HG03025 (cell line): ENCODE results near the gene SPTB.

ENCODE experiments used
- ATAC-seq: cut with Tn5 transposase; IDR thresholded peaks from one replicate; pipeline ENCODE4 v1.9.1; 2021; ENCODE audit warnings: mild to moderate bottlenecking, moderate library complexity; ENCODE audit not compliant: unreplicated experiment, low FRiP score

SPTB gene

DNA sequence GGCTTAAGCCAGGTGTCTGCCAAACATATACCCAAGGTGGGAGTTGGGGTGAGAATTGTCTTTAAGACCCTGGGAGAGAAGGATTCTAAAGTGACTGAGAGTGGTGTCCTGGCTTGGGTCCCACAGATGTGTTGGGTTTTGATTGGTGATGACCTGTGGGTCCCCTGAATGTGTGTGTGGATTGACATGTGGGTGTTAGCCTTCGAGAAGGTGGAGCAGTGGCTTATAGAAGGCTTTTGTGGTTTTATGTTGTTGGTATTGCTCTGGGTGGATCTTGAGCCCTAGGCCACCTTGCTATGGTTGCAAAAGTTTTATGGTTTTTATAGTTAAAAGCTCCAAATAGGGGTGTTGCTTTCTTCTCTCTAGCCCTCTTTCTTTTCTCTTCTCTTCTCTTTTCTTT, 145.8 kb downstream of the SPTB start:
- ATAC-seq: no peak

- no peak for ATAC-seq
These were observed 146.4 kb downstream of the SPTB start for GRCh38 chr14:64733321-64733720.

- ATAC-seq: no peak
These were observed 147.1 kb downstream of the SPTB start for GRCh38 chr14:64732536-64733120.

- no peak for ATAC-seq
These were observed 147.6 kb downstream of the SPTB start for GRCh38 chr14:64732066-64732465.

DNA sequence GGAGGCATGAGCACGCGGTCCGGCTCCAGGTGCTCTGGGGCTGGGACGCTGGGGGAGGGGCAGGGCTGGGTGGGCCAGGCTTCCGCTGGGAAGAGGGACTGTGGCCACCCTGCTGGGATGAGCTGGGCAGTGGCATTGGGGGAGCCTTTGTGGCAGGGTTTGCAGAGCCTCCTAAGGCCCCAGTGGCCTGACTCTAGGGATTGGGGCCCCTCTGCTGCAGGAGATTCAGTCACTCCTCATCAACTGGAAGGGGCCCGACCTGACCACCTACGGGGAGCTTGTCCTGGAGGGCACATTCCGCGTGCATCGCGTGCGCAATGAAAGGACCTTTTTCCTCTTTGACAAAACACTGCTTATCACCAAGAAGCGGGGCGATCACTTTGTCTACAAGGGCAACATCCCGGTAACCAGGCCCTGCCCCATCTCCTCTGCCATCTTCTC, 148.5 kb downstream of the SPTB start:
- no peak for ATAC-seq

GRCh38 chr14:64730681-64731080, 149.0 kb downstream of the SPTB start:
- no peak for ATAC-seq

GRCh38 chr14:64730061-64730440, 149.7 kb downstream of the SPTB start:
- ATAC-seq: no peak

DNA sequence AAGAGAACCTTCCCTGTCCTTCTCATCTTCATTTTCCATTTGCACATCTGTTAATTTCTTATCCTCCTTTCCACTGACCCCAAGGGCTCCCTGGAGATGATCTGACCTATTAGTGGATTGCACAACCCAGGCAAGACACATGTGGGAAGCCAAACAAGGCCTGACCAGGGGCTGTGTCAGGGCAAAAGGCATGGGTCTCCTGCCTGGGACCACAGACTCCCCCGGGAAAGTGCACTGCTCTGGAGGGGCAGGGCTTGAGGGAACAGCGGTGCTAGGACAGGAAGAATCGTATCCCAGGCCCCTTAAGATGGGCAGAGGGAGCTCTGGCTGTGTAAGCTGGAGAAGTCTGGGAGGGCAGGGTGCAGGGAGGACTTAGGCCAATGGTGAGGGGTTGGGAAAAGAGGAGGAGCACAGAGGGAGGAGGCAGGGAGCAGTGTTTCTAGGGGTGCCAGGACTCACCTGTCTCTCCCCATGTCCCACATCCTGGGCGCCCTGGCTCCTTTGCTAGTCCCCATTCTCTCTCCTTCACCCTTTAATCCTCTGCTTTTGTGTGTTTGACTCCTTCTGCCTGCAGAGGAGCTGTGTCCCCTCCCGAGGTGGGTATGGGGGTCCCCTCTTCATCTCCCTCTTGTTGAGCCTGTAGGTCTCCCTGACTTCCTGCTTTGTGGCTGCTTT, 150.2 kb downstream of the SPTB start:
- ATAC-seq: no peak

DNA sequence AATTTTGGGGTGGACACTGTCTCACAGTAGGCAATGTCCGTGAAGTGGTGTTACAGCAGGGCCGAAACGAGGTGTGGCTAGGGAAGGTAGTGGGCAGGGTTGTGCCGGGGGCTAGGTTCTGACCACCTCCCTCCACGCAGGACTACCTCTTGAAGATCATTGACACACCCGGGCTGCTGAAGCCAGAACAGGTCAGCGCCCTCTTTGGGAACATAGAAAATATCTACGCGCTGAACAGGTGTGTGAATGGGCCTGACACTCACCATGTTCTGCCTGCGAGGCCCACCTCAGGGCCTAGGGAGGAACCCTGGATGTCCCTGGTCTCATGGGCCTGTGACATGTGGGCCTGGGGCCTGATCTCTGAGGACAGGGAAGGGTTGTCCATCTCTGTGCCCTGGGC, 150.9 kb downstream of the SPTB start:
- no peak for ATAC-seq

- no peak for ATAC-seq
These were observed 151.6 kb downstream of the SPTB start for GRCh38 chr14:64728106-64728505.

- ATAC-seq: no peak
These were observed 152.1 kb downstream of the SPTB start for GRCh38 chr14:64727551-64728071.

- no peak for ATAC-seq
These were observed 153.2 kb downstream of the SPTB start for GRCh38 chr14:64726585-64726890.

DNA sequence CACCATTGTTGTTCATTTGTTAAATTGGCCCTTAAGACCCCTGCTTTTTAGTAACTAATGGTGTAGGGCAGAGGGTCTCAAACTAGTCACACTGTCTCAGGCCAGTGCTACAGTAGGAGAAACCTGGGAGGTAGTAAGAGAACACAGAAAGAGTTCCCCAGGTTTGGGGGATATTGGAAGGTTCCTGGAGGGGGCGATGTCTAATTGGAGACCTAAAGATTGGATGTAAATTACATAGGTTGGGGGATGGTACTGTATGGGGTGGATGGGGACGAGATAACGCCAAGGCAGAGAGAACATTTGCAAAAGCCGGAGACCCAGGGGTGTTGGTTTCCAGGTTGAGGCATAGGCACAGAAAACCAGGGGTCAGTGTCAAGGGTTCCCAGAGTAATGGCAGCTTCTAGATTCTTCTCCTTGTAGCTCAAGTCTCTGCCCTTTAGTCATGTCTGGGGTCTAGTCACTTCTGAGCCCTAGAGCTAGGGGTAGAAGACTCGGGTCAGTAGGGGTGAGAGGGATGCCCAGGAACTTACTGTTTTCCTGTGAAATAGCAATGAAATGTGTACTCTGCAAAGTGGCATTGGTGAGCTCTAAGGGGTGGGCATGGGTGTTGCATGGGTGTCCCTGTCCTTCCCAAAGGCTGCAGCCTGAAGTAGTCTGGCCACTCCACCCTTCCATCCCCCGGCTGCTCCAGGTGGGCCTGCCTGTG, 153.7 kb downstream of the SPTB start:
- ATAC-seq: no peak

GRCh38 chr14:64725261-64725815, 154.4 kb downstream of the SPTB start:
- ATAC-seq: no peak

DNA sequence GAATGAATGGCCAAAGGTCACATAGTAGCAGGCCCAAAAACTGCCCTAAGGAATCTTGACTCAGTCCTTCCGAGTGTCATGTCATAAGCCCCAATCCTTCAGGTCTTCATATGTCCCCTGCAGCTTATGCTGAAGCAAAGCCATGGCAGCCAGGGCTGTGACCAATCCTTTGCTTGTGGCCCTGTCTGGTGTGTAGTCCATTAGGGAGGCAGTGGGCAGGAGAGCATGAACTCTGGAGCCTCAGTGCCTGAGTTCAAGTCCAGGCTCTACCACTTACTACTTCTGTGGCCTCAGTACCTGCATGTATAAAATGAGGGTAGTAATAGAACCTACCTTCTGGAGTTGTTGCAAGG, 155.2 kb downstream of the SPTB start:
- ATAC-seq: no peak

DNA sequence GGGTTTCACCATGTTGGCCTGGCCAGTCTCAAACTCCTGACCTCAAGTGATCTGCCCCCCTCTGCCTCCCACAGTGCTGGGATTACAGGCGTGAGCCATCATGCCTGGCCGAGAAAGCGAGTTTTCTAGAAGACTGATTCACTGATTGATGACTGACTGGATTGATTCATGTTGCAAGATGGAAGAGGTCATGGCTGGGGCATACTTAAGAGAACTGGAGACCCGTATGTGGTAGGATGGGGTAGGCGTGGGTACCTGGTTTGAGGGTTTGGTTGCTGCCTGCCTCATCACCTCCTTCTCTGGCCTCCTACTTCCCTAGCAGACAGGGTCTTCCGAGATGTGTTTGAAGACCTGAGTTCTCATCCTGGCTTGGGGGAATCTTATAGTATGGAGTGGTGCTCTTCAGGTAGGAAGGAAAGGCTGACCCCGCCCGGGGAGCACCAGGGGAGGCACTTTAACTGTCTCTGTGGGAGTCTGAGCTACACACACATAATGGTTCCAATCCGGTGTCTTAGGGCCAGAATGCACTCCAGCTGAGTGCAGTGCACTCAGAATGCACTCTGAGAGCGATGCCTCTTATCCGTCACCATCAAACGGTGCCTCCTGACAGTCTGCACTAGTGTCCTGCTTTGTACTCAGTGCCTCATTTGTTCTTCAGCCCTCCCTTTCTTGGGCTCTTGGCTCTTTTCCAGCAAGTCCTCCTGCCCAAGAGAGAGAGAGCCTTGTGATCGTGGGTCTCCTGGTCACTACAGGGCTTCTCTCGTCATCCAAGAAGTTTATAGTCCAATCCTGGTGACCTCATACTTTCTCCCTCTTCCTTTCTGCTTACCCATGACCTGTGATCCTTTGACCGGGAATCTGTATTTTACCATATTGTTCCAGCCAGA, 155.8 kb downstream of the SPTB start:
- no peak for ATAC-seq

- ATAC-seq: no peak
These were observed 156.8 kb downstream of the SPTB start for GRCh38 chr14:64722842-64723447.

GRCh38 chr14:64721899-64722298, 157.8 kb downstream of the SPTB start:
- no peak for ATAC-seq

GRCh38 chr14:64721391-64721791, 158.3 kb downstream of the SPTB start:
- no peak for ATAC-seq

DNA sequence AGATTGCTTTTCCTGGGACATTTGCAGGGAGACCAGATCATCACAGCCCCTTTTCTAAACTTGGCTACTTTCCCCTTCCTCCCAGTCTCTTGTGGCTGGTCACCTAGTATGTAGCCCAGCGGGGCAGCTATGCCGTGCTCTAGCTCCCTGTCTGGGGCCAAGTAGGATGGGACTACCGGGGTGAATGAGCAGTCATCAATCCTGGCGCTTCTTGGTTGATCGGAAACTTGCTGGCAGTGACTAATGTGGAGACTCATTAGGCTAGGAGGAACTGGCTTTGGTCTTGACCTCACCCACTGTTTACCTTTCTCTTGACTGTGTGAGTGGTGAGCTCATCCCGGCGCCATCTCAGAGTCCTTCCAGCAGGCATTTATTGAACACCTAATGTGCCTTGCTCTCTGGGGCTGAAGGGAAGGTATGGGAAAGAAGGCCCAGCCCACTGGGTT, 159.6 kb downstream of the SPTB start:
- no peak for ATAC-seq
